Measurements from ENCODE around the gene RFTN1.

The RFTN1 gene

DNA sequence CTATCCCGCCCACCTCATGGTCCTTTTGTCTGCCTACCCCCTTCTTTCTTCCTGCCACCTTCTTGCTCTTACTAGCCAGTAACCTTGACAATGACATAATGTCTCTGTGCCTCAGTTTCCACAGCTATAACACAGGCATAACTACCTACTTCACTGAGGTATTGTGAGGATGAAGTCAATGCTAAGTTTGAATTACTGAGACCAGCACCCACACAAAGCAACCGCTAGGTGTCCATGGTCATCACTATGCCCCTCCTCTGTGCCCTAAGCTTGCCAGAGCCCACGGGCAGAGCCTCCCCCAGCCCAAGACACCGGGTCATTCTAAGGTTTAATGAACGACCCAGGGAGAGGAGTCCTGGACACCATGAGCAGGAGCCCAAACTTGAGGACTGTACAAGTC is 146.9 kb downstream of the RFTN1 start:
- TF ChIP-seq CTCF (IDR thresholded peaks at IDR 0.05; ENCODE audit: extremely low read depth, missing control alignments): no peak
- no peak for DNase-seq (ENCODE audit: low spot score)

GRCh38 chr3:16365491-16366128 is 147.9 kb downstream of the RFTN1 start:
- DNase-seq (ENCODE audit: low spot score): no peak

DNA sequence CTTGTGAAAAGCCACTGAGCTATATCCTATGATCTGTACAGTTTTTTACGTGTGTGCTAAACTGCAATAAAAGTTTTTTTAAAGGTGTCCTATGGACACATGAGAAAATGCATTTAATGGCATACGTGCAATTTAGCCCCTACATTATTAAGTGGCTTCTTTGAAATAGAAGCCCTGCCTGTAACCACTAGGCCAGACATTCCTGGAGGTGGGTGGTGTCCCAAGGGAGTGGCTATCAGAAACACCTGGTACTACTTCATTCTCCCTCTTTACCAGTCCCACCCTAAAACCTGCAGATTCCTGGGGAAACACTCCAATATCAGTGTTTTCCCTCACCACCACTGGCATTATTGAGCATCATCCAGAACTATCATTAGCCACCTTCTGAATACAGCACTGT is 148.5 kb downstream of the RFTN1 start:
- TF ChIP-seq CTCF (IDR thresholded peaks at IDR 0.05; ENCODE audit: extremely low read depth, missing control alignments): no peak

More at GRCh38 chr3:16365491-16366128, 147.9 kb downstream of the RFTN1 start:
- no peak for TF ChIP-seq CTCF (IDR thresholded peaks at IDR 0.05; ENCODE audit: extremely low read depth, missing control alignments)

GRCh38 chr3:16364323-16364722 is 149.2 kb downstream of the RFTN1 start:
- no peak for TF ChIP-seq CTCF (IDR thresholded peaks at IDR 0.05; ENCODE audit: extremely low read depth, missing control alignments)
- DNase-seq (ENCODE audit: low spot score): no peak

More for the DNA sequence above, 148.5 kb downstream of the RFTN1 start:
- no peak for DNase-seq (ENCODE audit: low spot score)

- DNase-seq (ENCODE audit: low spot score): no peak
- no peak for TF ChIP-seq CTCF (IDR thresholded peaks at IDR 0.05; ENCODE audit: extremely low read depth, missing control alignments)
Observed at GRCh38 chr3:16363636-16364035, 149.9 kb downstream of the RFTN1 start.

- TF ChIP-seq CTCF (IDR thresholded peaks at IDR 0.05; ENCODE audit: extremely low read depth, missing control alignments): no peak
- no peak for DNase-seq (ENCODE audit: low spot score)
Observed at GRCh38 chr3:16362770-16363169, 150.7 kb downstream of the RFTN1 start.

GRCh38 chr3:16361087-16361486 is 152.4 kb downstream of the RFTN1 start:
- TF ChIP-seq CTCF (IDR thresholded peaks at IDR 0.05; ENCODE audit: extremely low read depth, missing control alignments): no peak
- DNase-seq (ENCODE audit: low spot score): no peak

All from GM20000 (cell line).